Neural progenitor cell (in vitro differentiated cells): ENCODE results near the gene ADARB2. TPM values are rescaled to one million over a fixed set of nuclear protein-coding genes. Genes with fewer than 3 reads are reported as not detected.

ENCODE experiments used
- DNase-seq: peaks from one replicate; pipeline ENCODE4 v3.0.0-alpha.2; 2016; ENCODE audit warnings: low spot score
- H2AFZ ChIP-seq: fragments of 200-600 bp; sonication (generic); replicated peaks from 2 replicates; pipeline ENCODE4 v1.6.1; 2016; ENCODE audit warnings: antibody characterized with exemption
- H3F3A ChIP-seq: fragments of 200-600 bp; sonication (generic); 2 replicates; pipeline ENCODE4 v1.6.1; 2016; ENCODE audit warnings: antibody characterized with exemption, low read depth
- H3K27ac ChIP-seq: fragments of 200-600 bp; sonication (generic); 2 replicates; pipeline ENCODE4 v1.5.1; 2016; ENCODE audit warnings: mild to moderate bottlenecking
- H3K27me3 ChIP-seq: fragments of 200-600 bp; sonication (generic); 2 replicates; pipeline ENCODE4 v1.6.1; 2016; ENCODE audit warnings: mild to moderate bottlenecking, moderate library complexity
- H3K36me3 ChIP-seq: fragments of 200-600 bp; sonication (generic); 2 replicates; pipeline ENCODE4 v1.5.1; 2016
- H3K4me1 ChIP-seq: fragments of 200-600 bp; sonication (generic); 2 replicates; pipeline ENCODE4 v1.6.1; 2016; ENCODE audit warnings: mixed run types
- H3K4me2 ChIP-seq: fragments of 200-600 bp; sonication (generic); 2 replicates; pipeline ENCODE4 v1.6.1; 2016
- H3K4me3 ChIP-seq: fragments of 200-600 bp; sonication (generic); 2 replicates; pipeline ENCODE4 v1.5.1; 2016
- H3K79me2 ChIP-seq: fragments of 200-600 bp; sonication (generic); 2 replicates; pipeline ENCODE4 v1.6.1; 2016; ENCODE audit warnings: low read depth
- H3K9ac ChIP-seq: fragments of 200-600 bp; sonication (generic); 2 replicates; pipeline ENCODE4 v1.6.1; 2016
- H3K9me3 ChIP-seq: fragments of 200-600 bp; sonication (generic); 2 replicates; pipeline ENCODE4 v1.5.1; 2016; ENCODE audit warnings: low read depth
- H4K20me1 ChIP-seq: fragments of 200-600 bp; sonication (generic); 2 replicates; pipeline ENCODE4 v1.6.1; 2016; ENCODE audit warnings: low read depth
- H3K27ac Mint-ChIP-seq: 3 replicates; pipeline ENCODE4 v1.8.0; 2021; ENCODE audit warnings: mixed read lengths
- H3K27me3 Mint-ChIP-seq: 2 replicates; pipeline ENCODE4 v1.8.0; 2022; ENCODE audit warnings: low read depth, mild to moderate bottlenecking, inconsistent platforms, moderate library complexity, mixed read lengths; ENCODE audit not compliant: insufficient read depth
- H3K36me3 Mint-ChIP-seq: 3 replicates; pipeline ENCODE4 v1.8.0; 2021; ENCODE audit warnings: mixed read lengths
- H3K4me1 Mint-ChIP-seq: 3 replicates; pipeline ENCODE4 v1.8.0; 2021; ENCODE audit warnings: mixed read lengths
- H3K4me3 Mint-ChIP-seq: 3 replicates; pipeline ENCODE4 v1.8.0; 2021; ENCODE audit warnings: mild to moderate bottlenecking, moderate library complexity, mixed read lengths
- H3K9me3 Mint-ChIP-seq: 3 replicates; pipeline ENCODE4 v1.8.0; 2020; ENCODE audit warnings: mixed read lengths
- EZH2 ChIP-seq: fragments of 200-600 bp; sonication (generic); IDR thresholded peaks from 2 replicates; pipeline ENCODE4 v1.6.1; 2017; ENCODE audit warnings: antibody characterized with exemption, mild to moderate bottlenecking, moderate library complexity
- EZH2phosphoT487 ChIP-seq: fragments of 200-600 bp; sonication (generic); IDR thresholded peaks from 2 replicates; pipeline ENCODE4 v1.6.1; 2017; ENCODE audit warnings: antibody characterized with exemption
- total RNA-seq: library from RNA; depleted of rRNA; stranded (reverse); fragments of >200 nt; gene quantifications from 2 replicates; pipeline ENCODE4 v1.2.3, GENCODE V29; 2015; ENCODE audit warnings: low replicate concordance
- TF ChIP-seq, protein P1 (sequence below): fragments of 200-600 bp; sonication (generic); IDR thresholded peaks from 2 replicates; pipeline ENCODE4 v1.5.1; 2017; ENCODE audit warnings: antibody characterized with exemption, mild to moderate bottlenecking

Gene ADARB2
- total RNA-seq, 1 donor from 2014 or later: not detected

DNA sequence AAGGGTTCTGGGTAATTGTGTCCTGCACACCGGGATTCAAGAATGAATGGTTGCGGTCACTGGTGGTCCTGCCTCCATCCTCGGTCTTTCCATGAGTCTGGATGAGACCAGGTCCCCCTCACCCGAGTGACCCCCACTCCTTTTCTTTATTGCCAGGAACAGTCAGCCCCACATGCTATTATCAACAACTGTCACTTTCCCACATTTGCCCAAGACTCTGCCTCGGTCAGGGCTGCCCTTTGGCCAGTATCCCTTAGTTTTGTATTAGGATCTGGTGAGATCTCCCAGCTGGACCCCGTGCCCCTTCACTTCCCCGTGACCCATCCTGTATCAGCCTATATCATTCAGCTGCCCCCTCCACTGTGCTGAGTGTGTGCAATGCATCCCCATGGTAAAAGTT lies 288.3 kb downstream of the ADARB2 start:
- TF ChIP-seq, protein P1, sequence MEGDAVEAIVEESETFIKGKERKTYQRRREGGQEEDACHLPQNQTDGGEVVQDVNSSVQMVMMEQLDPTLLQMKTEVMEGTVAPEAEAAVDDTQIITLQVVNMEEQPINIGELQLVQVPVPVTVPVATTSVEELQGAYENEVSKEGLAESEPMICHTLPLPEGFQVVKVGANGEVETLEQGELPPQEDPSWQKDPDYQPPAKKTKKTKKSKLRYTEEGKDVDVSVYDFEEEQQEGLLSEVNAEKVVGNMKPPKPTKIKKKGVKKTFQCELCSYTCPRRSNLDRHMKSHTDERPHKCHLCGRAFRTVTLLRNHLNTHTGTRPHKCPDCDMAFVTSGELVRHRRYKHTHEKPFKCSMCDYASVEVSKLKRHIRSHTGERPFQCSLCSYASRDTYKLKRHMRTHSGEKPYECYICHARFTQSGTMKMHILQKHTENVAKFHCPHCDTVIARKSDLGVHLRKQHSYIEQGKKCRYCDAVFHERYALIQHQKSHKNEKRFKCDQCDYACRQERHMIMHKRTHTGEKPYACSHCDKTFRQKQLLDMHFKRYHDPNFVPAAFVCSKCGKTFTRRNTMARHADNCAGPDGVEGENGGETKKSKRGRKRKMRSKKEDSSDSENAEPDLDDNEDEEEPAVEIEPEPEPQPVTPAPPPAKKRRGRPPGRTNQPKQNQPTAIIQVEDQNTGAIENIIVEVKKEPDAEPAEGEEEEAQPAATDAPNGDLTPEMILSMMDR: no peak
- TF ChIP-seq EZH2phosphoT487 (no peak), EZH2 (no peak)
- no peak overlapping the region for H3K4me2 ChIP-seq
- H3F3A ChIP-seq: no peaks in the 10 kb centered on the region
- peaks cover 5% of the 10 kb centered on the region for H3K27me3 Mint-ChIP-seq
- no peak for DNase-seq
- H3K36me3 ChIP-seq: no peaks in the 10 kb centered on the region
- peaks cover 5% of the 10 kb centered on the region for H3K9me3 Mint-ChIP-seq
- no peaks in the 10 kb centered on the region for H3K79me2 ChIP-seq
- H3K4me1 ChIP-seq: no peaks in the 10 kb centered on the region
- H3K4me3 Mint-ChIP-seq: no peak overlapping the region
- H3K27ac Mint-ChIP-seq: no peak overlapping the region
- no peaks in the 10 kb centered on the region for H3K36me3 Mint-ChIP-seq
- H3K27me3 ChIP-seq: no peaks in the 10 kb centered on the region
- H3K9ac ChIP-seq: no peak overlapping the region
- no peaks in the 10 kb centered on the region for H3K9me3 ChIP-seq
- no peak overlapping the region for H3K27ac ChIP-seq
- H3K4me1 Mint-ChIP-seq: peaks cover 4% of the 10 kb centered on the region
- no peak overlapping the region for H2AFZ ChIP-seq
- no peak overlapping the region for H3K4me3 ChIP-seq
- no peaks in the 10 kb centered on the region for H4K20me1 ChIP-seq

DNA sequence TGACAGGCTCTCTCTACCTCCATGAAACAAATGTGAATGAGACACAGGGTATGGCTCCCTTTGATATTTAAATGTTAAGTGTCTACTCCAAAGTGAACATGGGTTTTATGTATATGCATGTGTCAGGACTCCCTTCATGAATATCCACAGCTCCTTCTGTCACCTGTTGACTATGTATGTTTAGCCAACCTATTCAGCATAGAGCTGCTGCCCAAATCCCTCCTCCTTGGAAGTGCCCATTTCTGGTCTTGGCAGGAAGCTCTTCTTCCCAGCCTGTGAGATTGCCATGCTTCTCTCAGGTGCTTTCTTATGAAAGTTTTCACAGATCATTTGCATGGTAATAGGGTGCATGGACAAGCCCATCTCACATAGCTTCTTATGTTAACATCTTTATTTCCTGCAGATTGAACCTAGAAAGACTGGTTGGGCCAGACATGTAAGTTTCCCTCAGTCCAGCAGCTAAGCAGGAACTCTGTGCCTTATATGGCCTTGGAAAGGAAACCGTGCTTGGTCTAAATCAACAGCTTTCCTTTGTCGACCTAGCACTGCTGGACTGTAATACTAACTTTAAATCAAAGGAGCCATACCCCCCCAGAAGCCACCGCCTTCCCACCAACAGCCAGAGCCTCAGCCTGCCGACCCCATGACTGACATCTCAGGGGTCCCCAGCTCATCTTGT lies 288.9 kb downstream of the ADARB2 start:
- H3F3A ChIP-seq: no peaks in the 10 kb centered on the region
- no peak overlapping the region for H3K4me3 Mint-ChIP-seq
- H3K9me3 ChIP-seq: no peaks in the 10 kb centered on the region
- H3K4me3 ChIP-seq: no peak overlapping the region
- no peaks in the 10 kb centered on the region for H3K36me3 Mint-ChIP-seq
- H3K4me1 ChIP-seq: no peaks in the 10 kb centered on the region
- no peak overlapping the region for H2AFZ ChIP-seq
- no peaks in the 10 kb centered on the region for H3K27me3 ChIP-seq
- no peak overlapping the region for H3K27ac Mint-ChIP-seq
- H4K20me1 ChIP-seq: no peaks in the 10 kb centered on the region
- DNase-seq: no peak
- H3K27ac ChIP-seq: no peak overlapping the region
- no peak overlapping the region for H3K9ac ChIP-seq
- no peak overlapping the region for H3K4me2 ChIP-seq
- no peaks in the 10 kb centered on the region for H3K79me2 ChIP-seq
- peaks cover 5% of the 10 kb centered on the region for H3K27me3 Mint-ChIP-seq
- no peaks in the 10 kb centered on the region for H3K36me3 ChIP-seq
- H3K9me3 Mint-ChIP-seq: peaks cover 5% of the 10 kb centered on the region
- H3K4me1 Mint-ChIP-seq: peaks cover 4% of the 10 kb centered on the region
- TF ChIP-seq, protein P1: no peak
- TF ChIP-seq EZH2: no peak
- no peak for TF ChIP-seq EZH2phosphoT487

DNA sequence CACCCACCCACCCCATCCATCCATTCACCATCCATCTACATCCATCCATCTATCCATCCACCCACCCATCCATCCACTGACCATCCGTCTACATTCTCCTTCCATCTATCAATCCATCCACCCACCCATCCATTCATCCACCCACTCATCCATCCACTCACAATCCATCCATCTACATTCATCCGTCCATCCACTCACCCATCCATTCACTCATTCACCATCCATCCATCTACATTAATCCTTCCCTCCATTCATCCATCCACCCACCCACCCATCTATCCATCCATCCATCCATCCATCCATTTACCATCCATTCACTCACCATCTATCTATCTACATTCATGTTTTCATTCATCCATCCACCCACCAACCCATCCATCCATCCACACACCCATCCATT lies 292.5 kb downstream of the ADARB2 start:
- Histone ChIP-seq H4K20me1 (no peaks in the 10 kb centered on the region), H3K27me3 (no peaks in the 10 kb centered on the region), H3K4me1 (no peaks in the 10 kb centered on the region), H3K4me2 (no peak overlapping the region), H3K27ac (no peak overlapping the region), H3K4me3 (no peak overlapping the region), H3K79me2 (no peaks in the 10 kb centered on the region), H3K36me3 (no peaks in the 10 kb centered on the region), H3F3A (no peaks in the 10 kb centered on the region), H3K9me3 (no peaks in the 10 kb centered on the region), H3K9ac (no peak overlapping the region), H2AFZ (no peak overlapping the region)
- TF ChIP-seq, protein P1: no peak
- TF ChIP-seq EZH2phosphoT487 (no peak), EZH2 (no peak)
- Mint-ChIP-seq H3K36me3 (no peaks in the 10 kb centered on the region), H3K27ac (no peak overlapping the region), H3K27me3 (peaks cover 2% of the 10 kb centered on the region), H3K4me1 (no peaks in the 10 kb centered on the region), H3K9me3 (no peaks in the 10 kb centered on the region), H3K4me3 (no peak overlapping the region)
- no peak for DNase-seq
